Neural progenitor cell (in vitro differentiated cells): Measurements from ENCODE around the gene OR52W1.

ENCODE experiments used
- EZH2phosphoT487 ChIP-seq: fragments of 200-600 bp; sonication (generic); IDR thresholded peaks from 2 replicates; pipeline ENCODE4 v1.6.1; 2017; ENCODE audit warnings: antibody characterized with exemption
- TF ChIP-seq, protein P1 (sequence below): fragments of 200-600 bp; sonication (generic); IDR thresholded peaks from 2 replicates; pipeline ENCODE4 v1.5.1; 2017; ENCODE audit warnings: antibody characterized with exemption, mild to moderate bottlenecking

DNA sequence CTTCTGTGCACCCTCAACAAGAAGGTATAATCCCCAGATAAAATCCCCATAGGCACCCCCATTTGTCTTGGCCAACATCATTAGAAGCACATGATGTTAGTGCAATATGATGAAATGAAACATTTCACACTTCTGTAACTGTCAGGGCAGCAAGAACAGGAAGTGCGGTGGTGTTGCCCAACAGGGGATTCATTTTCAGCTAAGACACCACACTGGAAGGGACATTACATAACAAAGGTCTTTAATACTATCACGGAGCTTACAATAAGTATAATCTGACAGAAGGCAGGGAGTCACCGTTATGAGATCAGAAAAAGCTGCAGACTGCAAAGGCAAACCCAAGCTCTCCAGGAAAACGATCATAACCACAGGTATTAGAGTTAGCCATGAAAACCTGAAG is 2.0 kb downstream of the OR52W1 start:
- TF ChIP-seq, protein P1, sequence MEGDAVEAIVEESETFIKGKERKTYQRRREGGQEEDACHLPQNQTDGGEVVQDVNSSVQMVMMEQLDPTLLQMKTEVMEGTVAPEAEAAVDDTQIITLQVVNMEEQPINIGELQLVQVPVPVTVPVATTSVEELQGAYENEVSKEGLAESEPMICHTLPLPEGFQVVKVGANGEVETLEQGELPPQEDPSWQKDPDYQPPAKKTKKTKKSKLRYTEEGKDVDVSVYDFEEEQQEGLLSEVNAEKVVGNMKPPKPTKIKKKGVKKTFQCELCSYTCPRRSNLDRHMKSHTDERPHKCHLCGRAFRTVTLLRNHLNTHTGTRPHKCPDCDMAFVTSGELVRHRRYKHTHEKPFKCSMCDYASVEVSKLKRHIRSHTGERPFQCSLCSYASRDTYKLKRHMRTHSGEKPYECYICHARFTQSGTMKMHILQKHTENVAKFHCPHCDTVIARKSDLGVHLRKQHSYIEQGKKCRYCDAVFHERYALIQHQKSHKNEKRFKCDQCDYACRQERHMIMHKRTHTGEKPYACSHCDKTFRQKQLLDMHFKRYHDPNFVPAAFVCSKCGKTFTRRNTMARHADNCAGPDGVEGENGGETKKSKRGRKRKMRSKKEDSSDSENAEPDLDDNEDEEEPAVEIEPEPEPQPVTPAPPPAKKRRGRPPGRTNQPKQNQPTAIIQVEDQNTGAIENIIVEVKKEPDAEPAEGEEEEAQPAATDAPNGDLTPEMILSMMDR = no peak
- TF ChIP-seq EZH2phosphoT487 = no peak
